ENCODE results near the gene NEK10.

DNA sequence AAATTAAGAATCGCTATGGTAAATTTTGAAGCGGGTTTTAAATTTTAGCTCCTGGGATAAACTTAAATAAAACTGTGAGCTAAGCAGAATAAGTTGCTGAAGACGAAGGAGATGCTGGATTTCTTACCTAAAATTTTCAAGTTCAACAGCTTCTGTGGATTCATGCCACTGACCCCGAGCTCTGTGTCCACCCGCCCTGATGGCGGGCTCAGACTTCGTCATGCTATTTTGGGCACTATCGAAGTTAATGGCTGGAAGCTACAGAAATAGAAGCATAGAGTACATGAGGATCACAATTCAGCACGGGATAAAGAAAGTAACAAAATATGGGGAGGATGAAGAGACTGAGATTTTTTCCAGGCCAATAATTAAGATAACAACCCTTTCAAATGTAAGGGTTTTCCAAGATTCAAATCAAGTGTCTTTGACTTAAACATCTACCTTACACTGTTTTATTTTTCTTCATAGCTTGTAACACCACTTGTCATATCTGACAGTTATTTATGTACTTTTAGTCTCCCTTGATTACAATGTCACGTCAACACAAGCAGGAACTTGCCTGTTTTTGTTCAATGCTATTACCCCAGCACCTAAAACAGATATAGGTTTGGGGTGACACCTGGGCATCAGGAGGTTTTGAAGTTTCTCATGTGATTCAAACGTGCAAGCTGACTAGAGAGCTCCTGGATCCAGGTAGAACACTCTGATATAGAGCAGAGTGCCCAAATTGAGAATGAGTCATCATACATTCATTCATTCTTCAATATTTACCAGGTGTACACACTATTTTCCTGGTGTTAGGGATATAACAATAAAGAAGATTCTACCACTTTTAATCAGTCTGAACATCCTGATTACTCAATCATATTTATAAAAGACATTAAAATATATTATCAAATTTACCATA is 23.0 kb downstream of the NEK10 start:
- TF ChIP-seq, protein P1, sequence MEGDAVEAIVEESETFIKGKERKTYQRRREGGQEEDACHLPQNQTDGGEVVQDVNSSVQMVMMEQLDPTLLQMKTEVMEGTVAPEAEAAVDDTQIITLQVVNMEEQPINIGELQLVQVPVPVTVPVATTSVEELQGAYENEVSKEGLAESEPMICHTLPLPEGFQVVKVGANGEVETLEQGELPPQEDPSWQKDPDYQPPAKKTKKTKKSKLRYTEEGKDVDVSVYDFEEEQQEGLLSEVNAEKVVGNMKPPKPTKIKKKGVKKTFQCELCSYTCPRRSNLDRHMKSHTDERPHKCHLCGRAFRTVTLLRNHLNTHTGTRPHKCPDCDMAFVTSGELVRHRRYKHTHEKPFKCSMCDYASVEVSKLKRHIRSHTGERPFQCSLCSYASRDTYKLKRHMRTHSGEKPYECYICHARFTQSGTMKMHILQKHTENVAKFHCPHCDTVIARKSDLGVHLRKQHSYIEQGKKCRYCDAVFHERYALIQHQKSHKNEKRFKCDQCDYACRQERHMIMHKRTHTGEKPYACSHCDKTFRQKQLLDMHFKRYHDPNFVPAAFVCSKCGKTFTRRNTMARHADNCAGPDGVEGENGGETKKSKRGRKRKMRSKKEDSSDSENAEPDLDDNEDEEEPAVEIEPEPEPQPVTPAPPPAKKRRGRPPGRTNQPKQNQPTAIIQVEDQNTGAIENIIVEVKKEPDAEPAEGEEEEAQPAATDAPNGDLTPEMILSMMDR (IDR thresholded peaks at IDR 0.05) = no peak
- TF ChIP-seq POLR2A (IDR thresholded peaks at IDR 0.05) = no peak

Measured in thyroid gland (tissue), 4 donors.